ENCODE results near the gene EXOC4.

EXOC4 gene

DNA sequence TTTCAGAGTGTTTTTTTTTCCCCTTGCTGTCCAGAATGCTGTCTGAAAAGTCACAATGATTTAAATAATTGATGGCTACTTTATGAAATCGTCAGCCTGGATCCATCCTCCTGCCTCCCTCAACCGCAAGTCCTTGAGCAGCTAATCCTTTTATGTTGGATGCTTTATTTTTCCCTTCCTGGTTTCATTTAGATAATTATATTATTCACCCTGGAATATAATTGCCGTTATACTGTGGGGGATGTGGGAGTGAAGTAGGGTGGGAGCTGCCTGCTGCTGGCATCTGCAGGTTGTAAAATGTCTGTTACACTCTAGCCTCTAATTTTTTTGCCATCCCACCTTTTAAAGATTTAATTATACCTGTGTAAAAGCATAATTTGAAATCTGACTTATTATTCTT is 583.8 kb downstream of the EXOC4 start:
- no peak for DNase-seq (ENCODE audit: low spot score)

DNA sequence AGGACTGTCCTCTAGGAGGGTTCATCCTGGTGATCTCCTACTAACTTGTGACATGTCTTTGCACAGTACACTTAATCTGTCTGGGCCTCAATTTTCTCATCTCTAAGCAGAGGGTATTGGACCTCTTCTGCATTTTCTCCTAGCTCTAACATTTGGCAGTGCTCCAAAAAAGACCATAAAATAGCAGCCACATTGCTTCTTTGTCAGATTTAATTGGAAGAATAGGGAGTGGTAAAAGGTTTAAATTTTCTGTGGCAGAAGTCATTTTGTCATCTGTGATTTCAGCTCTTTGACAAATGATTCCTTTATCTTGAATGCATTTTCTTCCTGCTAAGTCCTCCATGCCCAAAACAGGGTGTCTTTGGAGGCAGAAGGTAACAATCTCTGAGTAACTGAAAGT is 584.3 kb downstream of the EXOC4 start:
- DNase-seq (ENCODE audit: low spot score): no peak

DNA sequence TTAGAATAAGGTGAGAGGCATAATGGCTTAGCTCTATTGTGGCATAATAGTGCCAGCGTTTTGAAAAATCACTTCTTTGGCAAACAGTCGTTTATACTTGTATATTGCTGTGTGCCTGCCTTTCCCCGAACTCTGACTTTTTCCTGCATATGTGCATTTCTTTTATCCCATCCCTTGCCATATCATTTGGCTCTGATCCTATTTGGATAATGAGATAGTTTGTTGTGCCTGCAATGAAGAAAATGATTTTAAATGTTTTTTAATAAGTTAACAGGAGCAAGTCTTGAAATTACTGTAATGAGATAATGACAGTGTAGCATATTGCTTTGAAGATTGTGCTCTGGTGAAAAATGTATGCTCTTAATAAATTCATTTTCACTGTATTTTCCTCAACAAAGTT is 586.2 kb downstream of the EXOC4 start:
- no peak for DNase-seq (ENCODE audit: low spot score)

DNA sequence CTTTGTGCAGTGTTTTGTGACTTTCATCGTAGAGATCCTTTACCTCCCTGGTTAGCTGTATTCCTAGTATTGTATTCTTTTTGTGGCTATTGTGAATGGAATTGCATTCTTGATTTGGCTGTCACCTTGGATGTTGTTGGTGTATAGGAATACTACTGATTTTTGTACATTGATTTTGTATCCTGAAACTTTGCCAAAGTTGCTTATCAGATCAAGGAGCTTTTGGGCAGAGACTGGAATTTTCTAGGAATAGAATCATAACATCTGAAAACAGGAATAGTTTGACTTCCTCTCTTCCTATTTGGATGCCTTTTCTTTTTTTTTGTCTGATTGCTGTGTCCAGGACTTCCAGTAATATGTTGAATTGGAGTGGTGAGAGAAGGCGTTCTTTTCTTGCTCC is 590.5 kb downstream of the EXOC4 start:
- no peak for DNase-seq (ENCODE audit: low spot score)

DNA sequence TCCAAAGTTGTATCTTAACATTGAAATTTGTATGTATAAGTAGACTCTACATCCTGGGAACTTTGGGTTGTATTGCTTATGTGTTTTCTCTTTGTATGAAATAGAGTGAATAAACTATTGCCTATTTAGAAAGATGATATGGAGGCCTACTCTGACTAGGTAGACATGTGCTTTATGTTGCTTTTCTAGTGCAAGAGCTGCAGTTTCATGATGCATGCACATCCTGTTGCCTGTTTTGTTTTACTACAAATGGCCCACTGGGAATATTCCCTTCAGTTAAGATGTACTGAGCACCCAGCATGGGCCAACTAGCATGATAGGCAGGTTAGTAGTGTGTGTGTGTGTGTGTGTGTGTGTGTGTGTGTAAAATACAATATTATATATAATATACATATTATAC is 592.1 kb downstream of the EXOC4 start:
- DNase-seq (ENCODE audit: low spot score): no peak

DNA sequence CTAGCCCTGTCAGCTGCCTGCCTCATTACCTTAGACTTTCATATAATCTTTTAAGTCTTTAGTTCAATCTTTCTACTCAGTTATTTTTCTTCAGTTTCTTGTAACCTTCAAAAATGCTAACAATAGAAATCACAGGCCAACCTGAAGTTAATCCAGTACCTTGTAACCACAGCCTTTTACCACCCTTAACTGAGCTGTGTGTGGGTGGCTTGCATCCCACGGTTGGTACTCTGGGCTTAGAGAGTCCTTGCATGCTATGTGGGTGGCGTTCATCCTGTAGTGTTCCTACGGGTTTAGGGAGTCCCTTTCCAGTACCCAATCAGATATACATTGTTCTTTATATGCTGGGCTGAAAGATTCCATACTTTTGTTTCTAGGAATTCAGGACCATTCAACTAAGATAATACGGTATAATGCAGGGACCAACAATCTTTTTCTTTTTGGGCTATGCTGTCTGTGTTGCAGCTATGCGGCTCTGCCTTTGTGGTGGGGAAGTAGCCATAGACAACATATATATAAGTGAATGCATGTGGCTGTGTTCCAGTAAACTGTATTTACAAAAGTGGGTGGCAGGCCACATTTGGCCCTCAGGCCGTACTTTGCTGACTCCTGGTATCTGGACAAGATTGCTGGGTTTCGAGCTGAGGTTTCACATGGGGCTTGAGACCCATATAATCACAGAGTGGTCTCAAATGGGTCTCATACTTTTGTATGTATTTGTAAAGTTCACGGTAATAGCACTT is 593.5 kb downstream of the EXOC4 start:
- no peak for DNase-seq (ENCODE audit: low spot score)

DNA sequence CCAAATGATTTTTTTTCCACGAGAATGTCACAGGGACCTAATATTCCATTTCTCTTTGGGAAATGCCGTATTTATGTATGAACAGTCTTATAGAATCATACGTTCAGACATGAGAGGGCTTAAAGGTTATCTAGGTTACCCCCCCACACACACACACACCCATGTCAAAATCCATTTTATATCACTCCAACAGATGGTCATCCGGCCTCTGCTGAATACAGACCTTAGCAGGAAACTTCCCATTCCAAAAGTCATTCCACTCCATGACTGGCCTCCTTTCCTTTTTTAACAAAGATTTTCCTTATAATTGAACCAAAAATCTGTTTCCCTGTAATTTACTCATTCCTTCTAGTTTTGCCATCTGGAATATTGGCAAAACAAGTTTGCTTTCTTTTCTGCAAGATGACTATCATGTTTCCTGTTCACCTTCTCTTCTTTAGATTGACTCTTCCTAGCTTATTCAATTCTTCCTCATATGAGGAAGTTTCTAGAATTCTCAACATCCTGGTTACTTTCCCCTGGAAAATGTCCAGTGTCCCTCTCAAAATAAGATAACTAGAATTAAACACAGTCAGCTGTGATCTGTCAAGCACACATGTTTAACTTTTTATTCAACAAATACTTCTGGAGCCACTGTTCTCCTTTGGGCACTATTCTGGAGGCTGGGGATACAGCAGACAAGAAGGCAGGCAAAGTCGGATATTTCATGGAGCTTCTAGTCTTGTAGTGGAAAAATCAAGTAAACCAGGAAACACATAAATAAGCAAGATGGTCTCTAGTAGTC is 597.8 kb downstream of the EXOC4 start:
- DNase-seq (ENCODE audit: low spot score): no peak

DNA sequence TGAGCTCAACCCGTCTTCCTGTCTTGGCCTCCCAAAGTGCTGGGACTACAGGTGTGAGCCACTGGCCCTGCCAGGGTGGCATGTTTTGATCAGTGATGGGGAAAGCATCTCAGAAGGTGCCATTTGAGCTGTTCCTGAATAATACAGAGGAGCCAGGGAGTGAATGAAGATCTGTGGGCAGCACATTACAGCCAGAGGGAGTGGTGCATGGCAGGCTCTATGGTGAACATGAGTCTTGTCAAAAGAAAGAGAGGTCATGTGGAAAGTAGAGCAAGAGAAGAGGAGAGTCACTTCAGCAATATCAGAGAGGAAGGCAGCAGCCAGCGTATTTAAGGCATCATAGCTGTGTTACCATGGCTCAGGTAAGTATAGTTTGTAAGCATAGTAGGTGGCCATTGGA is 598.5 kb downstream of the EXOC4 start:
- no peak for DNase-seq (ENCODE audit: low spot score)

DNA sequence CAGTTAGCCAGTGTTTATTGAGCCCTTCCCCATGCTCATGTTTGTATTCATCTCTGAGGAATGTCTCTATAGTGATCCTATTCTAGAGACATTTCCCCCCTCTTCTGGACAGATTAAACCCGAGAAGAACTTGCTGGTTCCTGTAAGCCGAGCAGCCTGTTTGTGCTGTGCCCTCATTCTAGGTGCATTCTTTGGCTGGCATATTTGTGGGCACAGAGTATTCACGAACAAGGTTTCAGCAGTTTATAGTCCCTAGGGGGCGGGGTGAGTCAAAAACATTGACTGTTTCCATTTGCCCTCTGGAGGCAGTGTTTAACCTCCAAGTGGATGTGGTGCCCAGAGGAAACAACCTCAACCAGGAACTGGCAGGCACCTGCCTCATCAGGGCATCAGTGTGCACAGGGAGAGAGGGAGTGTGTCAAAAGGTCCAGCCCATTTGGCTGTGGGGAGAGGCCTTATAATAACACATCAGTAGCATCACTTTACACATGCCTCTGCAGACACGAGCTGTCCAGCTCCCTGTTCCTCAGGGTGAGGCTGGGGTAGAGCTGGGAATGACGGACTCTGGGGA is 600.9 kb downstream of the EXOC4 start:
- peak; percentile 66 for DNase-seq (ENCODE audit: low spot score)

DNA sequence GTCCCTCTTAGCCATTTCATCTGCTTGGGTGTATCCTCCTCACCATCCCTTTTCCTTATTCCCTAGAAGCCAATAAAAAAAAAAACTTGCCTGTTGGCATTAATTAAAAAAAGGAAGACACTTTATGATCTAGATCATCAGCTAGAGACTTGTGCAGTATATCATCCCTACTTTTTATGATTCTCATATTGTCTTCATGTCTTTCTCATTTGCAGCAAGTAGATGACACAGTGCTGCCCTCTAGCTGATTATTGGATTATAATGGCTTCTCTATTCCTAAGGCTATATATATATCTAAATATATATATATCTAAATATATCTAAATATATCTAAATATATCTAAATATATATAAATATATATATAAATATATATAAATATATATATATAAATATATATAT is 601.9 kb downstream of the EXOC4 start:
- peak; percentile 36 for DNase-seq (ENCODE audit: low spot score)

DNA sequence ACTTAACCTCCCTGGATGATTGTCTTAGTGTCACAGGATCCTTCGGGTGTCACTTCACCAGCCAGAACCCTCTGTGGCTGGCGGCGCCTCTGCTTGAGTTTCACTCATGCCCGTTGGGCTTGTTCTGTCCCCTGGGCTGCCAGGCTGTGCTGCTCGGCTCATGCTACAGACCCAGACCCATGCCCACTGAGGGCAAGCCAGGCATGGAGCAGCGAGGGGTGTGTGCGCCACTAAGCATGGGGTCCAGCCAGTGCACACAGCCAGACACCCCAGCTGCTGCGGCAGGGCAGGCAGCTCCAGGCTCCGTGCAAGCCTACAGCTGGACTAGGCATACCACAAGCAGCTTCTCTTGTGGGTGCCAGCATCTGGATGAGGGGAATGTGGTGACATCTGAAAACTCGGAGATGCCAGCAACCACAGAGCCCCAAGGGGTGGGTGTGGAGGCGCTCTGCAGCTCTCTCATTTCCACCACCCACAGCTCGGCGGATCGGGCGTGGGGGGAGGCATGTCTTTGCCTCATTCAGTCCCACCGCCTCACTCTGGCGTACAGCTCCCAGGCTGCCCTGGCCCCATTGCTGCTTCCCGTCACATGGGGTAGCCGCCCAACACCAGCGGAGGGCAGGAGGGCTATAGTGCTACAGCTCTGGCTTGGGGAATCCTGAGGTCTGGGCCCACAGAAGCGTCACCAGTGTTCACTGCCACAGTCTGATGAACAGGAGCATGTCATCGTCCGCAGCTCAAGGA is 604.7 kb downstream of the EXOC4 start:
- DNase-seq (ENCODE audit: low spot score): no peak

DNA sequence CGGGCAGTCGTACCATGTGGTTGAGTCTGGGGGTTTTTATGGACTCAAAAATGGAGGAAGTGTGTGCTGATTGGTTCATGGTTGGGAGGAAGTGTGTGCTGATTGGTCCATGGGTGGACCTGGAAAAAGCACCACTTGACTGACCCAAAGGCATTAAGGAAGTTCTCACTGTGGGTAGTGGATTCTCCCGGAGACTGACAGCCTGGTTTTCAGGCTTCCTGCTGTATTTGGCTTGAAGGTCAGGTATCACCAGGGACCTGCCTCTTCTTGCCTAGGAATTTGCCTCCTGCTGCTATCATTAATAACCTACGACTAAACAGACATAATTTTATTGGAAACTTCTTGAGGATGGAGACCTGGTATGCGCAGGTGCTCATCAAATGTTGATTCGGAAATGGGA is 605.4 kb downstream of the EXOC4 start:
- no peak for DNase-seq (ENCODE audit: low spot score)

DNA sequence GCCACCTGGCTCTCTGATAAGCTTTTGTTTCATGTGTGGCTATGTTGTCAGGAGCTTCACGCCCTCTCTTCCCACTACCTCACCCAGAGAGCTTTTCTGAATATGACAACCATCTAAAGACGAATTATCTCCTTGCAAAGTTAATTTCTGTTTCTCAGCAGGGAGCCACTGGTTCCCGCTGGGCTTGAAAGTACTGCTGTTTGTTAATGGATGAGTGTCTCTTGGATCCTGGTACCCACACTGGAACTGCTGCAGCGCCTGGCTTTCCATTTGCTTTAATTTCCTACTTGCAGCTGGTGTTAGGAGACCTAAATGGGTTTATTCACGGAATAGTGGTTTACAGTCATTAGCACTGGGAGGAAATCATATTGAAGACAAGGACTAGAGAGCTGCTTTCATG is 606.4 kb downstream of the EXOC4 start:
- DNase-seq (ENCODE audit: low spot score): no peak

DNA sequence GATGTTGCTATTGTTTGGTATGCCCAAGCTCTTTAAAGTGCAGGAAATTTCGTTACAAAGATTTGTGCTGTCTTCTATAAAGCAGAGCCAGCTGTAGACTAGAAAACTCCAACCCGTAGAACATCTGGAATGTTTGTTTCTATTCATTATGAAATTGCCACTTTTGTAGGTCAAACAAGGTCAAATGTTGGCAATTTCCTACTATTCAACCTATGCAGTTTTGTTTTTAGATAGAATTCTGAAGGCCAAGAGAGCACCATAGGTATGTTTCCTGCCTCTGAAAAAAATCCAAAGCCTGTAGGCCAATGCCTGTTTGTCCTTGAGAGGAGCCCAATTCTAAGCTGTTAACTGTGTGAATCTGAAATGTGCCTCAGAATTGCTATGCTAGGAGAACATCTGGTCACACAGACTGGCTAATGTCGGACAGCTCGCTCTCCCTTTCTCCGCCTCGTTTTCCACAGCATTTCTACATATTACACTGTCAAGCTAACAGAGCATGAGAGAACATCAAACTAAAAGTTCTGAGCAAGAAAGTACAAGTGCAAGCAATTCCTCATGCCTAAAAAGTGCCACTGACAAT is 607.1 kb downstream of the EXOC4 start:
- DNase-seq (ENCODE audit: low spot score): no peak

DNA sequence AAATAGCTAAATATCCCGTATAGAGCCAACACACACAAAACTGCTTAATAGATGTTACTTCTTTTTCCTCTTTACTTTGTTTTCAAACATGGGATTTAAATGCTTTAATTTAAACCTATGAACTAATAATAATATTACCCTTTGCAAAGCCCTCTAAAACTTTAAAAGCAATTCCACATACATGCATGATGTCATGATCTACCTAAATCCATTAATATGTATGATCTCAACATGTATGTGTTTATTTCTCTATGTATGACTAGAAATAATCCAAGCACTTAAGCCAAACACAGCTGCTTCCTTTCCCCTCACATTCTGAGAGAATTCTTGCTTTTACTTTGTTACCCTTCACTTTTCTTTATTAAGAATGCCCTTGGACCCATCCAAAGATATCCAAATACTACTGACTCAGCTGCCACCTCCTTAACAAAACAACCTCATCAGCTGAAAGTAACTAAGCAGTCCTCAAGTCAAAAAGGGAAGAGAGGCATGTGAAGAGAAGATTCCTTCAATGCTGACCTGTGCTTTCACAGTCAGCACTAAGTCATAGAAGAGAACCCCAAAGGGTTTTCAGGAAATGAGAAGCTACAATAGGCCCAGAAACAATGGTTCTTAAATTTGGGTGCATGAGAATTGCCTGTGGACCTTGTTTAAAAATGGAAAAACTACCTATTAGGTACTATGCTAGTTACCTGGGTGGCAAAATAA is 607.9 kb downstream of the EXOC4 start:
- no peak for DNase-seq (ENCODE audit: low spot score)

DNA sequence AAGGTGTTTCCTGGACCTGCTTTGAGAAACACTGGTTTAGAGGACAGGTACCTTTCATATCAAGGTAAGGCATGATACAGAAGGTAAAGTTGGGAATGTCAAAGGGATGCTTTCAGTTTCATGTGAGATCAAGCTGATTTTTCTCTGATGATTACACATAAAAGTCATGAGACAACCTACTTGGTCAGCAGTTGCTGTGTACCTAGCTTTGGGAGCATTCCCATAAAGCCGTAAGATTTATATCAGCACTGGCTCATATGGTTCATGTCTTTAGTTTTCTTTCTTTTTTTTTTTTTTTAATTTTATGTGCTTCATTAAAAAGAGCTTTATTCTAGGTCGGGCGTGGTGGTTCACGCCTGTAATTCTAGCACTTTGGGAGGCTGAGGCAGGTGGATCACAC is 609.0 kb downstream of the EXOC4 start:
- no peak for DNase-seq (ENCODE audit: low spot score)

DNA sequence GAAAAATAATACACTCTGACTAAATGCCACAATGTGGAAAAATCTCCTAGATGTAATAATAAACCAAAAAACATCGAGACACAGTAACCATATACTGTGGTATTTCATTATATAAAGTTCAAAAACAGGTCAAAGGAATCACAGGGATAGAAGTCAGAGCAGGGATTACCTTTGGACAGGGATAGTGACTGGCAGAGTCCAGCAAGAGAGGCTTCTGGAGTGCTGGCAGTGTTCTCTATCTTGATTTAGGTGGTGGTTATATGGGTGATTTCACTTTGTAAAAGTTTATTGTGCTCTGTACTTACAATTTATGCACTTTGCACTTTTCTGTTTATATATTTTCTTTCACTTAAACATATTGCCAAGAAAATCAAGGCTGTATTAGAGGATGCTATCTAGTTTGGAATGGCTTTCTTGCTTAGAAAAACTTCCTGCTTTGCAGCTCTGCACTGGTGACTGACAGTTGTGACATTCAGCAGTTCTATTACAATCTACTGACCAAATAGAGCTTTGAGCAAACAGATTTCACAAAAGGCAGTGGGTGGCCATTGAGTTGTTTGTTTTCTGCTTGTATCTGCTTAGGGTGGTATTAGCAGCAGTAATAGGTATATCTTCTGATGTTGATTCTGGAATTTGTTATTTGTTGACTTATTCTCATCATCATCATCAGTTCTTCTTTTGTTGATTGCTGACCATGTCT is 610.6 kb downstream of the EXOC4 start:
- no peak for DNase-seq (ENCODE audit: low spot score)

DNA sequence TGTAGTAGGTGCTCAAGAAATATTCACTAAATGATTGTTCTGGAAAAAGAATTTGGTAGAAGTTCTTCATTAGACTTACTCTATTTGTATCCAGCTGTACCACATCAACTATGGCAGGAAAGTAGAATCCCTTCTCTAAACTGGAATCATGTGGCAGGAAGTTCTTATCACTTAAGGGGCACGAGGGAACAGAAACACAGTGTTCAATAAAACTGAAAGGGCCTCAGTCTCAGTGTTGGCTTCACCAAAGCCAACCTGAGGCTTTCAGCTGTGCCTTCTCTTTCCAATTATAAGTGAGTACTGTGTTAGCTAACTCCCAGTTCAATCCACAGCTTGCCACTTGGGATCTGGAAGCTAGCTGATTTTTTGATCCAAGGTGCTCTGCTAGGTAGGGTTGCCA is 616.7 kb downstream of the EXOC4 start:
- no peak for DNase-seq (ENCODE audit: low spot score)

DNA sequence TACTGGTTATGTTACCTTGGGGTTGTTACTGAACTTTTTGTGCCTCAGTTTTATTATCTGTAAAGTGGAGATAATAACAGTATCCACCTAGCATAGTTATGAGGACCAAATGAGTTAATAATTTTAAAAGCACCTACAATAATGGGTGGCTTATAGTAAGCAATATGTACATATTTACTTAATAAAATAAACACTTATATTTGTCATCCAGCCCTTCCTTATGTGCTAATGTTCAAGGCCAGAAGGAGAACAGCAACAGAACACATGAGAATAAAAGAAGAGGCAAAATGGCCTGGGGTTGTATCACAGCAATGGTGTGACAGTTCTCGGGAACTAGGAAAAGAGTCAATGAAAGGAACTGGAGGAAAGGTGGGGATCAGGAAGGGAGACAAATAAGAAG is 618.9 kb downstream of the EXOC4 start:
- no peak for DNase-seq (ENCODE audit: low spot score)

DNA sequence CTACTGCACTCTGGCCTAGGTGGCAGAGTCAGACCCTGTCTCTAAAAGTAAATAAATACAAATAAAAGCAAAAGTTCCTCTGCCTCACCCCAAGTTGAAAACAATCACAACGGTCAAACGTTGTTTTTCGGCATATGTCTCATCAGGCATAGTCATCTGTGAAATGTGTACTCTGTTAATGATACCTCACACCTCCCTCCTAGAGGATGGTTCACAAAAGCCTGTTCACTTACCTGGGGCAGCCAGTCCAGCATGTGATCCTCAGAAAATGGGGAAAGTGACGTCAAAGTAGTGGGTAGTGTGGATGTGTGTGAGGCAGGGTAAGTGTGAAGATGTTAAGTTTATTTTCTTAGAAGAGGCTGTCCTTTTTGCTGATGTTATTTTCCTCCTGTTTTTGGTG is 620.3 kb downstream of the EXOC4 start:
- DNase-seq (ENCODE audit: low spot score): no peak

DNA sequence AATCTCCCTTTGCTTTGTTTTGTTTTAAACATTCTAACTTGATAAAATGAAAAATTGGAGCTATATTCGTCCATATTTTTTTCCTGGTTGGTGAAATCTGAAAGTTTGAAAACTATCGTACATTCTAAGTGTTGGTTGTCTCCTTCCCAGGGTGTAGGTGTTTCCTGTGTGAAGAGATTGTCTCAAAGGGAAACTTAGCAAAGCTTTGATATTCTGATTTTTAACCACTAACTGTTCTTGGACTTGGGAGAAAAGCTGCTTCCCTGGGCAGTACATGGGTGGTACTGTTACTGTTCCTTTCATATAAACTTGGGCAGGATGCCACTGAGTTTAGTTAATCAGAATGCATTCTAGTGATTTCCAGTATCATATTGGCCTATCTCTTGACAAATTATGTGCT is 620.8 kb downstream of the EXOC4 start:
- DNase-seq (ENCODE audit: low spot score): no peak
